Neural crest cell (in vitro differentiated cells): Measurements from ENCODE around the gene TREML4. TPM values are rescaled to one million over a fixed set of nuclear protein-coding genes. Genes with fewer than 3 reads are reported as not detected.

Experiments used
- DNase-seq: peaks from one replicate; pipeline ENCODE4 v3.0.0; 2021; ENCODE audit warnings: low read depth, mixed read lengths, low spot score
- H3K27ac Mint-ChIP-seq: one replicate; pipeline ENCODE4 v1.8.0; 2021; ENCODE audit warnings: mild to moderate bottlenecking, mixed read lengths; ENCODE audit not compliant: unreplicated experiment
- H3K27me3 Mint-ChIP-seq: 2 replicates; pipeline ENCODE4 v1.8.0; 2021; ENCODE audit warnings: low read depth, mild to moderate bottlenecking, mixed read lengths
- H3K36me3 Mint-ChIP-seq: 2 replicates; pipeline ENCODE4 v1.8.0; 2021; ENCODE audit warnings: low read depth, mild to moderate bottlenecking, mixed read lengths
- H3K4me1 Mint-ChIP-seq: 2 replicates; pipeline ENCODE4 v1.8.0; 2021; ENCODE audit warnings: mixed read lengths
- H3K4me3 Mint-ChIP-seq: one replicate; pipeline ENCODE4 v1.8.0; 2021; ENCODE audit warnings: mild to moderate bottlenecking, mixed read lengths
- H3K9me3 Mint-ChIP-seq: 2 replicates; pipeline ENCODE4 v1.8.0; 2021; ENCODE audit warnings: mixed read lengths
- total RNA-seq: library from RNA; stranded (reverse); gene quantifications from 2 replicates; pipeline ENCODE4 v1.2.1, GENCODE V29; 2021
- TF ChIP-seq, protein P1 (sequence below): fragments of 200-600 bp; sonication (generic); conservative IDR thresholded peaks from 2 replicates; pipeline ENCODE4 v1.5.0; 2021; ENCODE audit warnings: antibody characterized with exemption, mild to moderate bottlenecking

TREML4 gene
- total RNA-seq, 1 donor from 2014 or later = not detected

DNA sequence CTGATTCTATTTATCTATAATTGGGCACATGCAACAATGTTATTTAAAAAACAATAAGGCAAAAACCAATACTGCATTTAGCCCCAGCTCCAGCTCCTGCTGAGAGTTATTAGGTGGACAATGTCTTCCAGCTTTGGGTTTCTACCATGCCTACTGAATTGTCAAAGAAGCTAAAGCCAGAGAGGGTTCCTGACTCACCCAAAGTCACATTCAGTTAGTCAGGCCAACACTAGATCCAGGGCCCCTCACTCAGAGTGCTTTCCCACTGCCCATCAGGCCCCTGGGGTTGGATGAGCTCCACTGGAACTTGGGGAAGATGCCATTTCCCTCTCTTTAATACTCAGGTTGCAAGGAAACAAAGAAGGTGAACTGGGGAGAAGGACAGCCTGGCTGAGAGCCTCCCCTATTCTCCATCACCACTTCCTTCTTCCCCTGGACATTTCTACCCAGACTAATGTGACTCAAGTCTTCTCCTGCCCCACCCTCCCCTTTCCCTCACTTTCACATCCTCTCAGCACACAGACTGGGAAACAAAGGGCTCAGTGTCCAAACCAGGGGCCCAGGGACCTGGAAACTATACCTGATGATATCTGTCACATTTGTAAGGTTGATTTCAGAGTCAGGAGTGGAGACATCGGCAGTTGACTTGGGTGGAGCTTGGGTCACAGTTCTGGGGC, 52.4 kb downstream of the TREML4 start:
- Mint-ChIP-seq H3K27ac (no peak overlapping the region), H3K4me3 (no peak overlapping the region), H3K36me3 (no peaks in the 10 kb centered on the region), H3K27me3 (peaks cover 20% of the 10 kb centered on the region), H3K4me1 (peaks cover 8% of the 10 kb centered on the region), H3K9me3 (peaks cover 3% of the 10 kb centered on the region)
- no peak for DNase-seq
- TF ChIP-seq, protein P1, sequence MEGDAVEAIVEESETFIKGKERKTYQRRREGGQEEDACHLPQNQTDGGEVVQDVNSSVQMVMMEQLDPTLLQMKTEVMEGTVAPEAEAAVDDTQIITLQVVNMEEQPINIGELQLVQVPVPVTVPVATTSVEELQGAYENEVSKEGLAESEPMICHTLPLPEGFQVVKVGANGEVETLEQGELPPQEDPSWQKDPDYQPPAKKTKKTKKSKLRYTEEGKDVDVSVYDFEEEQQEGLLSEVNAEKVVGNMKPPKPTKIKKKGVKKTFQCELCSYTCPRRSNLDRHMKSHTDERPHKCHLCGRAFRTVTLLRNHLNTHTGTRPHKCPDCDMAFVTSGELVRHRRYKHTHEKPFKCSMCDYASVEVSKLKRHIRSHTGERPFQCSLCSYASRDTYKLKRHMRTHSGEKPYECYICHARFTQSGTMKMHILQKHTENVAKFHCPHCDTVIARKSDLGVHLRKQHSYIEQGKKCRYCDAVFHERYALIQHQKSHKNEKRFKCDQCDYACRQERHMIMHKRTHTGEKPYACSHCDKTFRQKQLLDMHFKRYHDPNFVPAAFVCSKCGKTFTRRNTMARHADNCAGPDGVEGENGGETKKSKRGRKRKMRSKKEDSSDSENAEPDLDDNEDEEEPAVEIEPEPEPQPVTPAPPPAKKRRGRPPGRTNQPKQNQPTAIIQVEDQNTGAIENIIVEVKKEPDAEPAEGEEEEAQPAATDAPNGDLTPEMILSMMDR = no peak

DNA sequence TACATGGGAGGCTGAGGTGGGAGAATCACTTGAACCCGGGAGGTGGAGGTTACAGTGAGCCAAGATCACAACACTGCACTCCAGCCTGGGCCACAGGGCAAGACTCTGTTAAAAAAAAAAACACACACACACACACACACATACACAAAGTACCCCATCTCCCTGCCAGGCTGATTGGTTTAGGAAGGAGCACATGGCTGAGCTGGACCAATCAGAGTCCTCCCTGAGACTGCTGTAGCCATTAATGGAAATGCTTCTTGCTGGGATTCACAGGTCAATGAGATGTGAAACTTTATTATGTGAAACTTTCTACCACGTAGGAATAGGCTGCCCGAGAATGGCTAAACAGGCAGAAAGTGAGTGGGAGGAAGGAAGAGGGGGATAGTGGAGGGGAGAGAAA, 55.5 kb downstream of the TREML4 start:
- DNase-seq = no peak
- Mint-ChIP-seq H3K36me3 (no peaks in the 10 kb centered on the region), H3K27ac (no peak overlapping the region), H3K4me1 (peaks cover 13% of the 10 kb centered on the region), H3K4me3 (no peak overlapping the region), H3K9me3 (peaks cover 3% of the 10 kb centered on the region), H3K27me3 (peaks cover 7% of the 10 kb centered on the region)
- TF ChIP-seq, protein P1 = no peak

DNA sequence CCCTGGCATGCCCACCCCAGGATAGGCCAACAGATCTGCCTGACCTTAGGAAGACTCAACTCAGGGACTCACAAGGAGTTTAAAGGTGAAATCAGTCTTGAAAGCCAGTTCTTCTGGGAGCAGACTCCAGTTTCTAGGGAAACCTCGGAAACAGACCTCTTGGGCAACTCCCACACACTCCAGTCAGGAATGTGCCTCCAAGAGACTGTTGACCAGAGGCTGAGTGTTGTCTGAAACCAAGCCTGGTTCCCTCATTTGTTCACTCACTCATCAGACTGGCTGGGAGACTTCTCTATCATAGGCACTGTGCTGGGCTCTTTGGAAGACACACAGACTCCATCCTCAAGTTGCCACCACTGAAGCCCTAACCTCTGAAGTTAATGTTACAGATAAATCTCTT, 56.6 kb downstream of the TREML4 start:
- TF ChIP-seq, protein P1 = no peak
- H3K9me3 Mint-ChIP-seq = peaks cover 3% of the 10 kb centered on the region
- no peak overlapping the region for H3K4me3 Mint-ChIP-seq
- H3K27me3 Mint-ChIP-seq = no peaks in the 10 kb centered on the region
- H3K4me1 Mint-ChIP-seq = peaks cover 7% of the 10 kb centered on the region
- H3K36me3 Mint-ChIP-seq = no peaks in the 10 kb centered on the region
- H3K27ac Mint-ChIP-seq = no peak overlapping the region
- no peak for DNase-seq

DNA sequence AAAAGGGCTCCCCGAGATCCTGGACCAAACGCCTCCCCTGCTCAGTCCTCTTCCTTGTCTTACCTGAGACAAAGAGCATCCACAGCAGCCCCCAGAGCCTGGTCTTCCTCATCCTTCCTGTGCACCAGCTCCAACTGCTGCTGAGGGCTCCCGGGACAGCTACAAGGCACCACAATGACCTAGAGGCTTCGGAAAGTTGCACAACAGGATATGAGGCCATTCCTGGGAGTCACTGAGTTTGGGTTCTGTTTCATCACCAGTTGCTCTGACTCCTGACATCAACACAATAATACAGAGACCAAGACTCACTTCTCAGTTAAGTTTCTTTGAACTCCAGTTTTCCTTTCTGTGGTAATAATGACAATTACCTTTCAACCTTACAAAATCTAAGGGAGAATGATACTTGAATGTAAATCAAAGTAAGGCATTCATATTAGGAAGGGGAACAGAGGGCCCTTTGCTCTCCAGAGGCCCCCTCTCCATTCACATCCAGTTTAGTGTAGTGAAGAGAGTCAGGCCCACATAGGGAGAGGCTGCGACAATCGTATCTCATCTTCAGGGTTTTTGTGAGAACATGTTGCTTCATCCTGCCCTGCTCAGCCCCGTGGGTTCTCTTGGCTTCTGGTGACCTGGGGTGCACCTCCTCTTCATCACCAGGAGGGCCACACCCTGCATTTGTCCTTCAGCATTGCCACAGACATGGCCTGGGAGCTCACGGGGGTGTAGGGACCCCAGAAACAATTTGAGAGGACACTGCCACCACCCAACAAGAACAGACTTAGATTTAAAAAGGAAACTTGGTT, 58.6 kb downstream of the TREML4 start, which contains the start of gene TREM1:
Gene TREM1, minus strand, starts transcription at position 139 of the 803 bp plus-strand sequence. Its CDS starts 27 bp downstream, at position 112.
- peaks cover 11% of the 10 kb centered on the region for H3K4me1 Mint-ChIP-seq
- no peak for DNase-seq
- peaks cover 3% of the 10 kb centered on the region for H3K9me3 Mint-ChIP-seq
- no peak within 1 kb of the TSS for H3K27ac Mint-ChIP-seq
- no peaks in the 10 kb centered on the region for H3K27me3 Mint-ChIP-seq
- H3K4me3 Mint-ChIP-seq = no peak within 1 kb of the TSS
- H3K36me3 Mint-ChIP-seq = no peaks in the 10 kb centered on the region
- TF ChIP-seq, protein P1 = no peak

DNA sequence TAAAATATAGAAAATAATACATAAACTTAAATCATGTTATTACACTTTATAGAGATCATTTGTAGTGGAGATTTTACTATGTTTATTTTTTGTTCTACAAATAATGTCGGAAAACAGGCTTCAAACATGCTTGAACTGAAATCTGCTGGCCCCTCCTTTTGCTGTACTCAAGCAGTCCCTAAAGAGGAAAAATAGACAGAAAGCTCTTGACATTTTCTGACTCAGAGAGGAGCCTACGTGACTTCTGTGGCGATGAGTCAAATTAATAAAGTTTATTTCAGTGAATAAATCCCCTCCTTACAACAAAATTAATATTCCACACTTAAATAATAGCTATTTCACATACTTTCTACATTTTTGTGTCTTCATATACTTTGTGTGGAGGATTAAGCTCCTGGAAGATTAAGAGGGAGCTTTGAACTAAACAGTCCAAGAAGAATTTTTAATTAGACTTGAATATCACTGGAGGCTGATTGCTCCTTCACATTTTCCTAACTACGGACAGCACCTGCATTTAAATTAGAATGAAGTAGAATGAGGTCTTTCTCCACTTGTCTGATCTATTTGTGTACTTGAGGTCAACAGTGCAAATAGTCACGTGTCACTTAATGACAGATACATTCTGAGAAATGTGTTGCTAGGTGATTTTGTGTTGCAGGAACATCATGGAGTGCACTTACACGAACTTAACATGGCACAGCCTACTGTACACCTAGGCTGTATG, 60.0 kb downstream of the TREML4 start:
- H3K27me3 Mint-ChIP-seq = no peaks in the 10 kb centered on the region
- H3K4me3 Mint-ChIP-seq = no peak overlapping the region
- no peaks in the 10 kb centered on the region for H3K36me3 Mint-ChIP-seq
- H3K4me1 Mint-ChIP-seq = peaks cover 11% of the 10 kb centered on the region
- no peak overlapping the region for H3K27ac Mint-ChIP-seq
- DNase-seq = no peak
- TF ChIP-seq, protein P1 = no peak
- H3K9me3 Mint-ChIP-seq = no peaks in the 10 kb centered on the region
